Calu3 (cell line): Measurements from ENCODE around the gene SLC5A6. TPM values are rescaled to one million over a fixed set of nuclear protein-coding genes. Genes with fewer than 3 reads are reported as not detected.

Experiments used
- BruUV-seq: library from RNA; stranded (reverse); fragments of 400-500 nt; replicated peaks from 2 replicates; lab custom pipeline; 2021; lab: Mats Ljungman, UMichigan
- CTCF ChIA-PET: fragments of 300-600 bp; sonication (Branson Sonifier 250); formaldehyde crosslinking; loops from one replicate; lab custom pipeline; 2022; ENCODE audit warnings: antibody characterized with exemption; lab: Charles Lee
- DNase-seq: peaks from one replicate; pipeline ENCODE4 v3.0.0; 2022
- H3K27ac Mint-ChIP-seq: one replicate; pipeline ENCODE4 v1.8.0; 2022; ENCODE audit warnings: mixed read lengths; ENCODE audit not compliant: unreplicated experiment
- H3K27me3 Mint-ChIP-seq: one replicate; pipeline ENCODE4 v1.8.0; 2022; ENCODE audit warnings: mixed read lengths; ENCODE audit not compliant: unreplicated experiment
- H3K36me3 Mint-ChIP-seq: one replicate; pipeline ENCODE4 v1.8.0; 2022; ENCODE audit warnings: mild to moderate bottlenecking, moderate library complexity, mixed read lengths; ENCODE audit not compliant: insufficient read depth, unreplicated experiment
- H3K4me1 Mint-ChIP-seq: one replicate; pipeline ENCODE4 v1.8.0; 2022; ENCODE audit warnings: mild to moderate bottlenecking, low read depth, mixed read lengths; ENCODE audit not compliant: unreplicated experiment
- H3K4me3 Mint-ChIP-seq: one replicate; pipeline ENCODE4 v1.8.0; 2022; ENCODE audit warnings: mild to moderate bottlenecking, low read depth, moderate library complexity, mixed read lengths; ENCODE audit not compliant: unreplicated experiment
- H3K9me3 Mint-ChIP-seq: one replicate; pipeline ENCODE4 v1.8.0; 2022; ENCODE audit warnings: low read depth, mixed read lengths; ENCODE audit not compliant: unreplicated experiment
- intact Hi-C: fragments of 100-400 bp; cut with micrococcal nuclease; formaldehyde crosslinking; loops from one replicate; pipeline ENCODE4 v1.10.0; 2022; ENCODE audit not compliant: unreplicated experiment
- total RNA-seq: library from RNA; stranded (reverse); gene quantifications from 2 replicates; pipeline ENCODE4 v1.2.3, GENCODE V29; 2022
- TF ChIP-seq, protein P1 (sequence below): fragments of 200-600 bp; IDR thresholded peaks from one replicate; pipeline ENCODE4 v1.8.0; 2022; ENCODE audit warnings: antibody characterized with exemption; ENCODE audit not compliant: unreplicated experiment

Gene SLC5A6
- total RNA-seq, 1 experiment from 2014 or later, result 39.6 TPM

DNA sequence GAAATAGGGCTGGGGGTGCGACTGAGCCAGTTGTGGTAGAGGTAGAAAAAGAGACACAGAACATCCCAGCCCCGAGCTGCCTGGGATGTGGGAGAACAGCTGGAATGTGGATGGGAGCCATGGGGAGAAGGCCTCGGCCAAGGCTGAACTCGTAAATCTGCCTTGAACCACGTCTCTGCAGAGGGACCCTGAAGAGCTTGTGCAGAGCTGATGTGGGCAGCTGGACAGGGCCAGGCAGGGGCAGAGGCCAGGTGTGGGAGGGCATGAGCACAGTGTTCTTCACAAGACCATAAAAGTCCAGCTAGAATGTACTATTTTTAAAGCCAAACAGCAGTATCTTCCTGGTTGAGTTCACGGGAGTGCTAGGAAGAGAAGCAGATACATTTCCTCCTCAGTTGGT lies 57.6 kb downstream of the SLC5A6 start:
- H3K27me3 Mint-ChIP-seq, result peaks cover 47% of the 10 kb centered on the region
- CTCF ChIA-PET, result no interaction called here
- no peaks in the 10 kb centered on the region for H3K4me1 Mint-ChIP-seq
- intact Hi-C loops, result no loop called here
- H3K4me3 Mint-ChIP-seq, result no peak overlapping the region
- no peaks in the 10 kb centered on the region for H3K9me3 Mint-ChIP-seq
- no peak overlapping the region for H3K27ac Mint-ChIP-seq
- no TSS peak for BruUV-seq
- DNase-seq, result no peak
- TF ChIP-seq, protein P1, sequence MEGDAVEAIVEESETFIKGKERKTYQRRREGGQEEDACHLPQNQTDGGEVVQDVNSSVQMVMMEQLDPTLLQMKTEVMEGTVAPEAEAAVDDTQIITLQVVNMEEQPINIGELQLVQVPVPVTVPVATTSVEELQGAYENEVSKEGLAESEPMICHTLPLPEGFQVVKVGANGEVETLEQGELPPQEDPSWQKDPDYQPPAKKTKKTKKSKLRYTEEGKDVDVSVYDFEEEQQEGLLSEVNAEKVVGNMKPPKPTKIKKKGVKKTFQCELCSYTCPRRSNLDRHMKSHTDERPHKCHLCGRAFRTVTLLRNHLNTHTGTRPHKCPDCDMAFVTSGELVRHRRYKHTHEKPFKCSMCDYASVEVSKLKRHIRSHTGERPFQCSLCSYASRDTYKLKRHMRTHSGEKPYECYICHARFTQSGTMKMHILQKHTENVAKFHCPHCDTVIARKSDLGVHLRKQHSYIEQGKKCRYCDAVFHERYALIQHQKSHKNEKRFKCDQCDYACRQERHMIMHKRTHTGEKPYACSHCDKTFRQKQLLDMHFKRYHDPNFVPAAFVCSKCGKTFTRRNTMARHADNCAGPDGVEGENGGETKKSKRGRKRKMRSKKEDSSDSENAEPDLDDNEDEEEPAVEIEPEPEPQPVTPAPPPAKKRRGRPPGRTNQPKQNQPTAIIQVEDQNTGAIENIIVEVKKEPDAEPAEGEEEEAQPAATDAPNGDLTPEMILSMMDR, result no peak
- no peaks in the 10 kb centered on the region for H3K36me3 Mint-ChIP-seq

DNA sequence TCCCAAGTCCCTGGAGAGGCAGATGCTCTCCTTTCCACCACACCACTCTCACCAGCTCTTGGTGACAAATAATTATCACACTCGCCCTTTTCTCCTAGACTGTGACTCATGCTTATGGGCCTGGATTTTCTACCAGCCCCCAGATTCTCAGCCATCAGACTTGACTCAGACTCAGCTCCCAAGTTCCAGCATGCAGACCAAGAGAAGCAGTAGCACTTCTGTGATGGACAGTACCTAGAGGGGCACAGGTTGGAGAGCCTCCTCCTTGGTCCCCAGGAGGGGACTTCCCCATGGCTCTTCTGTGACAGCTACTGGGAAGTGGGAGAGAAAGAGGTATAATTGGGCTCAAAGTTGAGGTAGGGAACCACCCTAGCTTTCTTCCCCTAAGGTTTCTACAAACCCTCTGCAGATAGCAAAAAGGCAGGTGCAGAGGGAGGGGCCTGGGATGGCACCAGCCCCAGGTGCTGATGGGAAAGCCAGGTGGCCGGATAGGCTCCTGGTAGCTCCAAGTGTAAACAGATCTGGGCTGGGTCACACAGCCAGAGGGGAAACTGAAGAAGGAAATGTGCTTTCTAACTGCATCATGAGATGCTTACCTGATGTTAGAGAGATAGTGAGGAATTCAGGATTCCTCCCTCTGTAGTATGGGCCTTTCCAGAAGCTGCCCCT lies 59.1 kb downstream of the SLC5A6 start:
- intact Hi-C loops, result no loop called here

DNA sequence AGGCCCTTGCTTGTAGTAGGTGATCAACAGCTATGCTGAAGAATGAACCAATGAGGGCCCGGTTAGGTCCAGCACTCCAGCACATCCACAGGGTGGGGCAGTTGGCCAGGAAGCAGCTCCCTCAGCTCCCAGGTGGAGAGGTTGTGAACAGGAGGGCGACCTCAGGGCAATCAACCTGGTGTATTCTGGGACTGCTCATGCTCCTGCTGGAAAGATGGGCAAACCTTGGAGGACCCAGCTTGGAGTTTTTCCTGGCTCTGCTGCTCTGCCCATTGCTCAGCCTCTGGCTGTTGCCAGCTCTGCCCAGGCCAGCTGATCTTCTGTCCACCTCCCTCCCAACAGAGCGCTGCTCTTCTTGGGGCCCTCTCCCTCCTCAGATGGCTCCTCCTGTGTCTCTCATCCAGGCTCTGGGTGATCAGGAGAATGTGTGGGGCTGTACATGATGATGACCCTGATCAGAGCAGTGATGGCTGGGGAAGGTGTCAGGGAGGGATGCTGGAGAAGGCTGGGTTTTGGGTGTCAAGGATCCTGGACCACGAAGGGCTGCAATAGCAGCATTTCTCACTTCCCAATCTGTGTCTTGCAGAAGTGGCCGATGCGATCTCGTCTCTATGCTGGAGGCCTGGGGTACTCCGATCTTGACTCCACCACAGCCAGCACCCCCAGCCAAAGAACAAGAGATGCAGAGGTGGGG lies 59.8 kb downstream of the SLC5A6 start:
- CTCF ChIA-PET, result interaction anchor here (0.9 to 1.5 kb wide), 3 partner anchors 40 to 128 kb away, joined by 3 to 7 read pairs (median 4); no protein-coding TSS in a partner anchor
- Mint-ChIP-seq H3K4me3 (no peak overlapping the region), H3K27me3 (peaks cover 52% of the 10 kb centered on the region), H3K9me3 (no peaks in the 10 kb centered on the region), H3K36me3 (no peaks in the 10 kb centered on the region), H3K27ac (no peak overlapping the region), H3K4me1 (no peaks in the 10 kb centered on the region)
- peak; percentile 13 for DNase-seq
- TF ChIP-seq, protein P1, result no peak
- intact Hi-C loops, result no loop called here
- no TSS peak for BruUV-seq

More for the DNA sequence above, 59.1 kb downstream of the SLC5A6 start:
- Mint-ChIP-seq H3K27me3 (peaks cover 46% of the 10 kb centered on the region), H3K27ac (no peak overlapping the region), H3K36me3 (no peaks in the 10 kb centered on the region), H3K4me3 (no peak overlapping the region), H3K4me1 (no peaks in the 10 kb centered on the region), H3K9me3 (no peaks in the 10 kb centered on the region)
- BruUV-seq, result no TSS peak
- CTCF ChIA-PET, result no interaction called here
- no peak for DNase-seq
- TF ChIP-seq, protein P1, result no peak

DNA sequence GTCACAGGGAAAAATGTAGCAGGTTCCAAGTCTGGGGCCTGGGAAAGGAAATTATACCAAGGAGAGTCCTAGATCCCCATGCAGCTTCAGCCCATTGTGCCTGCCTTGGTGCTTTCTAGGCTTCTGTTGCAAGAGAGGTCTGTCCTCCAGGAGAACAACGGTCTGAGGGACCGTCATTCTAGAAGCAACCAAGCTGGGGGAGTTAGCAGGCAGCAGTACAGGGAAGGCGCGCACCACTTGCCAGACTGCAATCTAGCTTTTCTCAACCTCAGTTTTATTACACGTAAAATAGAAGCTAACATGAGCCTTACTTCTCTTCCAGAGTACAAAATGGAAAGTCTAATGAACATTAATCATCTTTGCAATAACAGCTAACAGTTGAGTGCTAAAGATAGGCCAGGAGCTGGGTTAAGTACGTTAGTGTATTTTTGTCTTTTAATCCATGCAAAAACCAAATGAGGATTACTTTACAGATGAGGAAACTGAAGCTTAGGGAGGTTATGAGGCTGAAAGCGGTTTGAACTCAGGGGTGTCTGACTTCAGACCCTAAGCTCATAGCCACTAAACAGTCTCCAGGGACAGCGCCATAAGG lies 61.3 kb downstream of the SLC5A6 start:
- Mint-ChIP-seq H3K27ac (no peak overlapping the region), H3K9me3 (no peaks in the 10 kb centered on the region), H3K27me3 (peaks cover 54% of the 10 kb centered on the region), H3K4me1 (no peaks in the 10 kb centered on the region), H3K36me3 (no peaks in the 10 kb centered on the region), H3K4me3 (no peak overlapping the region)
- TF ChIP-seq, protein P1, result no peak
- CTCF ChIA-PET, result interaction anchor here (0.6 to 1.5 kb wide), 2 partner anchors 41 to 133 kb away, joined by 3 to 7 read pairs; no protein-coding TSS in a partner anchor
- intact Hi-C loops, result no loop called here
- no peak for DNase-seq
- BruUV-seq, result no TSS peak

Other genes starting within 250 kb of the SLC5A6 start
- 11.1 and 13.9 TPM in 2 replicates for gene MAPRE3, start 241.6 kb downstream of the SLC5A6 start, total RNA-seq
- gene TMEM214, start 179.3 kb downstream of the SLC5A6 start, total RNA-seq, result 75.9 and 79.6 TPM in 2 replicates
- 20.2 and 25.2 TPM in 2 replicates for gene AGBL5, start 160.6 kb downstream of the SLC5A6 start, total RNA-seq
- gene OST4, start 140.6 kb downstream of the SLC5A6 start, total RNA-seq, result 163 and 172 TPM in 2 replicates
- 0.12 and 0.19 TPM in 2 replicates for gene EMILIN1, start 133.7 kb downstream of the SLC5A6 start, total RNA-seq
- gene KHK, start 125.5 kb downstream of the SLC5A6 start, total RNA-seq, result 2.0 and 4.2 TPM in 2 replicates
- gene CGREF1, start 93.1 kb downstream of the SLC5A6 start, total RNA-seq, result 3.7 and 9.3 TPM in 2 replicates
- gene ABHD1, start 88.5 kb downstream of the SLC5A6 start, total RNA-seq, result 0.56 and 0.64 TPM in 2 replicates
- gene PREB, start 77.6 kb downstream of the SLC5A6 start, total RNA-seq, result 54.0 and 60.1 TPM in 2 replicates
- gene PRR30, start 72.9 kb downstream of the SLC5A6 start, total RNA-seq, result not detected in 2 replicates
- not detected in 2 replicates for gene TCF23, start 63.3 kb downstream of the SLC5A6 start, total RNA-seq
- gene ATRAID, start 227 bp downstream of the SLC5A6 start, total RNA-seq, result 104 and 121 TPM in 2 replicates
- gene CAD, start 5.1 kb upstream of the SLC5A6 start, total RNA-seq, result 68.2 and 71.6 TPM in 2 replicates
- gene SLC30A3, start 50.8 kb upstream of the SLC5A6 start, total RNA-seq, result 0.24 TPM in 1 of 2 replicates, not detected in the other
- not detected in 2 replicates for gene DNAJC5G, start 63.2 kb upstream of the SLC5A6 start, total RNA-seq
- gene TRIM54, start 70.2 kb upstream of the SLC5A6 start, total RNA-seq, result 0.99 and 2.3 TPM in 2 replicates
- gene UCN, start 96.2 kb upstream of the SLC5A6 start, total RNA-seq, result 4.6 and 6.6 TPM in 2 replicates
- 77.4 and 84.5 TPM in 2 replicates for gene MPV17, start 110.8 kb upstream of the SLC5A6 start, total RNA-seq
- gene GTF3C2, start 144.5 kb upstream of the SLC5A6 start, total RNA-seq, result 83.8 and 85.4 TPM in 2 replicates
- gene EIF2B4, start 158.1 kb upstream of the SLC5A6 start, total RNA-seq, result 42.0 and 43.7 TPM in 2 replicates
- 85.3 and 96.9 TPM in 2 replicates for gene SNX17, start 158.3 kb upstream of the SLC5A6 start, total RNA-seq
- gene ZNF513, start 168.5 kb upstream of the SLC5A6 start, total RNA-seq, result 10.6 and 13.1 TPM in 2 replicates
- gene PPM1G, start 197.3 kb upstream of the SLC5A6 start, total RNA-seq, result 118 and 121 TPM in 2 replicates
- 58.2 and 60.5 TPM in 2 replicates for gene NRBP1, start 216.4 kb upstream of the SLC5A6 start, total RNA-seq
- 71.8 and 74.0 TPM in 2 replicates for gene KRTCAP3, start 230.1 kb upstream of the SLC5A6 start, total RNA-seq